Subcutaneous abdominal adipose tissue (tissue), 5 donors: ENCODE results near the gene BTBD6.

Source experiments
- H3K27ac ChIP-seq: one replicate; pipeline ENCODE4 v1.7.0; 2013; ENCODE audit warnings: low read depth, mild to moderate bottlenecking, inconsistent platforms, low read length, moderate library complexity
- H3K27me3 ChIP-seq, 5 donors: one replicate each; pipeline ENCODE4 v1.7.0; 2013; ENCODE audit warnings: low read length in 5 of 5, inconsistent platforms in 1 of 5; ENCODE audit not compliant: control insufficient read depth in 5 of 5, insufficient read depth in 4 of 5
- H3K36me3 ChIP-seq, 5 donors: one replicate each; pipeline ENCODE4 v1.7.0; 2013; ENCODE audit warnings: low read length in 5 of 5; ENCODE audit not compliant: control insufficient read depth in 5 of 5, insufficient read depth in 5 of 5
- H3K4me1 ChIP-seq, 5 donors: one replicate each; pipeline ENCODE4 v1.7.0; 2013; ENCODE audit warnings: low read length in 5 of 5, mild to moderate bottlenecking in 3 of 5, moderate library complexity in 1 of 5; ENCODE audit not compliant: control insufficient read depth in 5 of 5, insufficient read depth in 5 of 5
- H3K4me3 ChIP-seq, 5 donors: one replicate each; pipeline ENCODE4 v1.7.0; 2013; ENCODE audit warnings: low read length in 5 of 5, low read depth in 1 of 5
- H3K9ac ChIP-seq, 5 donors: one replicate each; pipeline ENCODE4 v1.7.0; 2013; ENCODE audit warnings: low read length in 5 of 5, mild to moderate bottlenecking in 4 of 5, moderate library complexity in 3 of 5
- H3K9me3 ChIP-seq, 5 donors: one replicate each; pipeline ENCODE4 v1.7.0; 2013; ENCODE audit warnings: low read length in 5 of 5; ENCODE audit not compliant: control insufficient read depth in 5 of 5
- donor health status: healthy.
- donor health status: healthy.
- donor health status: healthy.
- donor health status: healthy.
- donor health status: healthy.

The BTBD6 gene

DNA sequence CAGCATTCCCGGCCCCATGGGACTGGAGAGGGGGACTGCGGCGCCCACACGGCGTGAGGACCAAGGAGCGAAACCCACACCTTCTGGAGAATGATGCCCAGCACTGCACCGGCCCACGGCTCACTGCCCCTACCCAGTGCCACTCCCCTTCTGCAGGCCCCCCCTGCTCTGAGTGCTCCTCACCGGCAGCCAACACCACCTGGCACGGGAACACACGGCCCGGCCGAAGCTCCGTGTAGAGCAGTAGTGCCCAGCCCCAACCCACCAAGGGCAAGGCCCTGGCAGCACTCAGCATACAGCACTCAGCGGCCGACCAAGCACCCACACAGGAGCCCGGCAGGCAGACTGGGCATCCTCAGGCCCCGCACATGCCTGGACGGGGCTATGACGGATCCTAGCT lies 13.4 kb downstream of the BTBD6 start:
- Histone ChIP-seq H3K9ac (no peak overlapping the region), H3K4me3 (no peak overlapping the region), H3K36me3 (peaks cover 0 to 40% (median 20%) of the 10 kb centered on the region in 5 donors), H3K4me1 (no peaks in the 10 kb centered on the region), H3K9me3 (no peaks in the 10 kb centered on the region), H3K27ac (no peak overlapping the region), H3K27me3 (no peaks in the 10 kb centered on the region)

DNA sequence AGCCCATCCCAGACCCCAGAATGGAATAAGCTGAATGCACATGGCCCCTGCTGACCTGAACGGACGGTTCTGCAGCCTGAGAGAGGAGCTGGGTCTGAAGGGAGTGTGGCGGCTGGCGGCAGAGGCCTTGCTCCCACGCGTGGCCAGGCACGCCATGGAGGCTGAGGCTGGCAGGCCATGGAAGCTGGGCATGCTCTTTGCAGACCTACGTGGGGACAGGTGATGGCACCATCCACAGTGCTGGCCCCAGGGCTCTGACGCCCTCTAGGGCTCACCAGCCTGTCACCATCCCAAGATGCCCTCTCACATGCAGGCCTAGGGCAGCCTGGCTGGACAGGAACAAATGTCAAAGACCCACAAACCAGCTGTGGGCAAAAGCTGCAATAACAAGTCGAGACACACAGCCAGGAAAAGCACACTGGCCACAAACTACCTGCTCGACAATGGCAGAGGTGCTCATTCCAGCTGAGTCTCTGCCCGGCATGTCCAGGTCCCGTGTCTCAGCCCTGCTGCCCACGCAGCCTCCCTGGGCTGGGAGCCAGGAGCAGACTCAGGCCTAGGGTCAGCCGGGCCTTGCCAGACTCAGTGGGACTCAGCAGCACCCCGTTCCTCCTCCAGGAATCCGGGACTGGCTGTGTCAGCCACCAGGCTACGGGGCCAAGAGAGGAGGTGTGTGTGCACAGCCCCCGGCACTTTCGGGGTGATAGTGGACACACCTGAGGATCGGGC lies 19.7 kb downstream of the BTBD6 start:
- Histone ChIP-seq H3K9me3 (no peaks in the 10 kb centered on the region), H3K4me3 (no peak overlapping the region), H3K9ac (no peak overlapping the region), H3K4me1 (peaks cover 0 to 16% (median 6%) of the 10 kb centered on the region in 5 donors), H3K27ac (no peak overlapping the region), H3K27me3 (no peaks in the 10 kb centered on the region), H3K36me3 (peaks cover 0 to 33% (median 26%) of the 10 kb centered on the region in 5 donors)

DNA sequence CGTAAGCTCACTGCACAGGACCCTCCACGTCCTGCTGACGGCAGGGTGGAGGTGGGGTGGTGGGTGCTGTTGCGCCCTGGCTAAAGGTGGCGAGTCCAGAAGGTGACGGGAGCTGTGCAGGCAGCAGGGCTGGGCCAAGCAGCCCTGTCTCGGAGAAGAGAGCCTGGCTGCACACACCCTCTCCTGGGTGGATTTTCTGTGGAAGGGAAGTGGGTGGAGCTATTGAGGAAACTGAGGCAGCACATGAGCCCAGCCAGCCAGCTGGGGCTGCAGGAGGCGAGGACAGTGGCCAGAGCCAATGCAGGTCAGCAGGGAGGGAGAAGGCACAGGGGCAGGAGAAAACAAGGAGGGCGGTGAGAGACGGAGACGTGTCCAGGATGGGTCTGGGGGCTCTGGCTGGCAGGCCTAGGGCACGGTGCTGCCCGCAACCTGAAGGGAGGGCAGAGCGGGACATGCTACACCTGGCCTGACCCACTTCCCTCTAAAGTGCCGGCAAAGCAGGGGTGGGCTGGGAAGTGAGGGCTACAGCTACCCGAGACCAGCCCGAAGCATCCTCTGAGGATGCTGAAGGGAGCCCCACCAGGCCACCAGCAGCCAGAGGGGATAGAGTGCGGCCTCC lies 20.5 kb downstream of the BTBD6 start:
- Histone ChIP-seq H3K9me3 (no peaks in the 10 kb centered on the region), H3K36me3 (peaks cover 0 to 33% (median 26%) of the 10 kb centered on the region in 5 donors), H3K4me1 (peaks cover 0 to 21% (median 6%) of the 10 kb centered on the region in 5 donors), H3K9ac (no peak overlapping the region), H3K4me3 (no peak overlapping the region), H3K27ac (no peak overlapping the region), H3K27me3 (no peaks in the 10 kb centered on the region)

DNA sequence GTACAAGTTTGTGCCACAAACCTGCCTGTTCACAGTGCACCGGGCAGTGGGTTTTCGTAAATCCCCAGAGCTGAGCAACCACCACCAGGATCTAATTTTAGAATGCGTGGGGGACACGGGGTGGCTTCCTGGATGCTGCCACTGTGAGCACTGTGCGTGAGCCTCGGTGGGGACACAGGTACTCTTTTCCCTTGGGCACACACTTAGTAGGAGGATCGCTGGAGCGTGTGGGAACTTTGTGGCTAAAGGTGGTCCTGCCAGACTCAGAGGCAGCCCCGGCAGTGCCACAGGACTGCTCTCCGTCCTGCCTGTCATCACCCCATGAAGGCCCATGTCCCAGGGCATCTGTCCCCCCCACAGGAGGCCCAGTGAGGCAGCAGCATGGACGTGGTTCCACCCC lies 21.1 kb downstream of the BTBD6 start:
- Histone ChIP-seq H3K27ac (no peak overlapping the region), H3K9me3 (no peaks in the 10 kb centered on the region), H3K4me1 (peaks cover under 1 to 27% (median 8%) of the 10 kb centered on the region in 5 donors), H3K36me3 (peaks cover 0 to 33% (median 26%) of the 10 kb centered on the region in 5 donors), H3K9ac (no peak overlapping the region), H3K4me3 (no peak overlapping the region), H3K27me3 (no peaks in the 10 kb centered on the region)

DNA sequence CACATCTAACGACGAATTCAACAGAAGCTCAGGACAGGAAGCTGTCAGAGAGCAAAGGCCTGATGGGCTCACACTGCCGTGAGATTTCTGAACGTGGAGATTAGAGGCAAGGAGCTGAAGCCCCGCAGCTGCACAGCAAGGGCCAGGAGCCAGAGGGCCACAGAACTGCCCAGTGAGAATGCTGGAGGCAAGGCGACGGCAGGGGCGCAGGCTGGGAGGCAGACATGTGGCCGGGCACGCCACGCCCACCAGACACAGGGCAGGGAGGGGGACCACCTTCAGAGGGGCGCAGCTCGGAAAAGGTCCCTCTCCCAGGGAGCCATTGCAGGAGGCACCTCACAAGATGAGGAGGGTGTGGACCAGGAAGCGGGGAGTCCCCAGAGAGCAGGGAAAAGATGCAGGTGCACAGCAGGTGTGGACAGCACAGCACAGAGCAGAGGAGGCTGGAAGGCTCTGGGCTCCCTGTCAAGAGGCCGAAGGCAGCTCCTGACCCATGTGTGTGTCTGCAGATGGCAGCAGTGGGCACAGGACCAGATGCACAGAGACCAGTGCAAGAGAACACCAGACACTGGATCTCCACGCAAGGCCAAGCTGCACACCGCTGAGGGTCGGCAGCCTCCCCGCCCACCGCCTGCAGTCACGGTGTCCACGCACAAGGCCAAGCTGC lies 23.0 kb downstream of the BTBD6 start:
- no peak overlapping the region for H3K27ac ChIP-seq
- no peak overlapping the region for H3K9ac ChIP-seq

DNA sequence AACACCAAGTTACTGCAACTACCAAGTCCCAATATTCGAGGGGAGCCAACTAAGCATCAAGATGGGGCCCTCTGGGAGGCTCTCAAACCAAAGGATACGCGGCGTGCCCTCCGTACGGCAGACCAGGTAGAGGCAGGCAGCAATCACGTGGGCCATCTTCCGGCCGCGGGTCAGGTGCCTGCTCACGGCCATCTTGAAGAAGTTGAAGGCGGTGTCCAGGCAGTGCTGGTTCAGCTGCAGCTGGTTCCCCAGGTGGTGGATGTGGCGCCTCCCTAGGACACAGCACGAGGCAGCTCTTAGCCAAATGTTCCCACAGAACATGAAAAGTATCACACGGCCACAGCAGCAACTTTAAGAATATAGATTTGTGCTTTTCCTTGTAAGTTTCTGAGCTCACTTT lies 24.3 kb downstream of the BTBD6 start:
- no peak overlapping the region for H3K27ac ChIP-seq

More for the DNA sequence above, 23.0 kb downstream of the BTBD6 start:
- Histone ChIP-seq H3K4me1 (peaks cover 6 to 40% (median 22%) of the 10 kb centered on the region in 5 donors), H3K27me3 (no peaks in the 10 kb centered on the region), H3K36me3 (peaks cover 0 to 32% (median 24%) of the 10 kb centered on the region in 5 donors), H3K4me3 (no peak overlapping the region), H3K9me3 (no peaks in the 10 kb centered on the region)

DNA sequence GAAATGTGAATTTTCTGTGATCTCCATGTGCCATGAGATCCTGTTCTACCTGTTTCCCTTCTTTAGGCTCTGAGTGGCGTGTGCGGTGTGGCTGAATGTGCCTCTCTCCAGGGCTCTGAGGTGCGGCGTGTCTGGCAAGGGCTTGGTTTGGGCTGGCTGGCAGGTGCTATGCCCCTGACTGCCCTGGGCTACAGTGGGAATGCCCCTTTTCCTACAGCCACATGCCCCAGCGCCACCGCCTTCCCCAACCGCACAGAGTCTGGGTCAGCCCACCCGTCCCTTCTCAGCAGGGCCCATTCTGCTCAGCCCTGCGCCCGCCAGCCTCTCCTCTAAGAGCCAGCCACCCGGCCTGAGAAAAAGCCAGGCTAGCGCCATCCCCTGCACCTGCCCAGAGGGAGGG lies 24.7 kb downstream of the BTBD6 start:
- Histone ChIP-seq H3K36me3 (peaks cover 0 to 24% (median 23%) of the 10 kb centered on the region in 5 donors), H3K27ac (no peak overlapping the region), H3K9me3 (no peaks in the 10 kb centered on the region), H3K27me3 (no peaks in the 10 kb centered on the region), H3K9ac (no peak overlapping the region), H3K4me3 (no peak overlapping the region), H3K4me1 (peaks cover 6 to 42% (median 20%) of the 10 kb centered on the region in 5 donors)

More for the DNA sequence above, 24.3 kb downstream of the BTBD6 start:
- peaks cover 6 to 42% (median 22%) of the 10 kb centered on the region in 5 donors for H3K4me1 ChIP-seq
- H3K27me3 ChIP-seq = no peaks in the 10 kb centered on the region
- no peak overlapping the region for H3K9ac ChIP-seq
- H3K36me3 ChIP-seq = peaks cover 0 to 28% (median 24%) of the 10 kb centered on the region in 5 donors
- H3K4me3 ChIP-seq = no peak overlapping the region
- H3K9me3 ChIP-seq = no peaks in the 10 kb centered on the region

DNA sequence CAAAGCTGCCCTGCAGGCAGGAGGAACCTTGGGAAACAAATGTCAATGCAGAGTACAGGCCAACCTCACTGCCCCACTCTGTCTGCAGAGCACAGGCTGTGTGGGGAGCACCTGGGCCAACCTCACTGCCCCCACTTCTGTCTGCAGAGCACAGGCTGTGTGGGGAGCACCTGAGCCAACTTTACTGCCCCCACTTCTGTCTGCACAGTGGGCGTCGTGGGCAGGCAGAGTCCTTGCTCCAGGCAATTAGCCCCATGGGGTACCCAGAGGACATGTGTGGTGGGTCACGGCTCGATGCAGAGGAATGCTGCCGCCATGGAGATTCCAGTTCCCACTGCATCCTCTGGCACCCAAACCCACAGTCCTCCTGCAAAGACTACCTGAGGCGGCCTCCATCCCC lies 26.3 kb downstream of the BTBD6 start:
- H3K9me3 ChIP-seq = no peaks in the 10 kb centered on the region
- no peak overlapping the region for H3K4me3 ChIP-seq
- no peaks in the 10 kb centered on the region for H3K27me3 ChIP-seq
- peak overlapping the region; percentile 90 for H3K27ac ChIP-seq
- peaks cover 6 to 50% (median 26%) of the 10 kb centered on the region in 5 donors for H3K4me1 ChIP-seq
- H3K36me3 ChIP-seq = peaks cover 0 to 13% (median 8%) of the 10 kb centered on the region in 5 donors
- no peak overlapping the region for H3K9ac ChIP-seq

DNA sequence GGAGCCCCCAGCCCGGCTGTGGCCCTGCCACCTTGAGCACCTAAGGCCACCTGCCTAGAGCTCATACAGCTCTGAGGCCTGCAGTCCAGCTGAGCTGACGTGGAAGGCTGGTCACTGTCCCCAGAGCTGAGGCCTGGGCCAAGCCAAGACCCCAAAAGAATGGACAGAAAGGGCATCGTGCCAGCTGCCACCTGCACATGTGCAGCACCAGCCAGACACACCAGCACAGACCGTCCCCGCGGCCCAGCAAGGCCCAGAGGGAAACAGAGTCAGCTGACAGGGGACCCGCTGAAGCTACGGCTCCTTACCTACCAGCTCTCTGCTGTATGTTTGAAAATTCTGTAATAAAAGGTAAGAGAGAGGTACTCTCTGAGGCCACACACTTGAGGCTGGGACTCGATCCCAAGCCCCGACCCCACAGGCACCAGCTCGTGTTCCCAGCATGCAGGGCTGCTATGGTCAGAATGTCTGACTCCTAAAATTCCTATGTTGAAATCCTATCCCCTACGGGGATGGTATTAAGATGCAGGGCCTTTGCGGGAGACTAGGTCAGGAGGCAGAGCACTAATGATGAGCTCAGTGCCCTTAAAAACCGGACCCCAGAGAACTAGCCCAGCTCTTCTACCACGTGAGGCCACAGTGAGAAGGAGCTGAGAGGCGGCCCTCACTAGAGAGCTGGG lies 27.1 kb downstream of the BTBD6 start:
- H3K36me3 ChIP-seq = peaks cover 0 to 17% (median 9%) of the 10 kb centered on the region in 5 donors
- peak overlapping the region in 1 of 5 donors; percentile 3 for H3K4me3 ChIP-seq
- H3K9me3 ChIP-seq = no peaks in the 10 kb centered on the region
- H3K27ac ChIP-seq = peak overlapping the region; percentile 90
- peak overlapping the region in 2 of 5 donors; percentile 8 to 41 for H3K9ac ChIP-seq
- H3K4me1 ChIP-seq = peaks cover 6 to 50% (median 26%) of the 10 kb centered on the region in 5 donors
- H3K27me3 ChIP-seq = no peaks in the 10 kb centered on the region
